HG02571 (cell line): ENCODE measurements around the gene CEBPE.

Experiments
- ATAC-seq: cut with Tn5 transposase; IDR thresholded peaks from one replicate; pipeline ENCODE4 v1.9.1; 2021; ENCODE audit warnings: mild to moderate bottlenecking, moderate library complexity; ENCODE audit not compliant: unreplicated experiment

CEBPE gene

GRCh38 chr14:23085458-23085857 lies 33.6 kb downstream of the CEBPE start:
- ATAC-seq, result no peak

GRCh38 chr14:23080474-23080873 lies 38.6 kb downstream of the CEBPE start:
- ATAC-seq, result no peak

GRCh38 chr14:23079716-23080115 lies 39.3 kb downstream of the CEBPE start:
- no peak for ATAC-seq

- ATAC-seq, result no peak
Observed at GRCh38 chr14:23078692-23079116, 40.4 kb downstream of the CEBPE start.

GRCh38 chr14:23077962-23078361 lies 41.1 kb downstream of the CEBPE start:
- no peak for ATAC-seq

GRCh38 chr14:23076785-23077408 lies 42.2 kb downstream of the CEBPE start:
- no peak for ATAC-seq

GRCh38 chr14:23074906-23075305 lies 44.1 kb downstream of the CEBPE start:
- ATAC-seq, result no peak

- no peak for ATAC-seq
Observed at GRCh38 chr14:23071921-23072539, 47.0 kb downstream of the CEBPE start.

- peak; percentile 90 for ATAC-seq
Observed at GRCh38 chr14:23071244-23071920, 47.7 kb downstream of the CEBPE start.

- no peak for ATAC-seq
Observed at GRCh38 chr14:23070262-23071129, 48.6 kb downstream of the CEBPE start.

GRCh38 chr14:23069413-23069806 lies 49.6 kb downstream of the CEBPE start:
- no peak for ATAC-seq

- ATAC-seq, result peak; percentile 58
Observed at GRCh38 chr14:23068789-23069412, 50.2 kb downstream of the CEBPE start.

- no peak for ATAC-seq
Observed at GRCh38 chr14:23067847-23068788, 50.9 kb downstream of the CEBPE start.
